GM18508 (cell line): ENCODE results near the gene SHBG.
"Not testable (repeated sequence)": the region's sequence is repeated elsewhere in the genome, so short reads cannot be mapped to it uniquely, and the experiment has no call there.

Experiments
- ATAC-seq: cut with Tn5 transposase; IDR thresholded peaks from one replicate; pipeline ENCODE4 v1.9.1; 2021; ENCODE audit warnings: moderate number of reproducible peaks; ENCODE audit not compliant: insufficient read depth, unreplicated experiment

The SHBG gene, protein sequence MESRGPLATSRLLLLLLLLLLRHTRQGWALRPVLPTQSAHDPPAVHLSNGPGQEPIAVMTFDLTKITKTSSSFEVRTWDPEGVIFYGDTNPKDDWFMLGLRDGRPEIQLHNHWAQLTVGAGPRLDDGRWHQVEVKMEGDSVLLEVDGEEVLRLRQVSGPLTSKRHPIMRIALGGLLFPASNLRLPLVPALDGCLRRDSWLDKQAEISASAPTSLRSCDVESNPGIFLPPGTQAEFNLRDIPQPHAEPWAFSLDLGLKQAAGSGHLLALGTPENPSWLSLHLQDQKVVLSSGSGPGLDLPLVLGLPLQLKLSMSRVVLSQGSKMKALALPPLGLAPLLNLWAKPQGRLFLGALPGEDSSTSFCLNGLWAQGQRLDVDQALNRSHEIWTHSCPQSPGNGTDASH

GRCh38 chr17:7629939-7630571 is at the start of gene SHBG:
Gene SHBG (plus strand): TSS chr17:7630135. CDS start chr17:7630173, 38 bp downstream.
- ATAC-seq = no peak

- ATAC-seq = no peak
Observed at GRCh38 chr17:7580604-7581575, 49.0 kb upstream of the SHBG start.

DNA sequence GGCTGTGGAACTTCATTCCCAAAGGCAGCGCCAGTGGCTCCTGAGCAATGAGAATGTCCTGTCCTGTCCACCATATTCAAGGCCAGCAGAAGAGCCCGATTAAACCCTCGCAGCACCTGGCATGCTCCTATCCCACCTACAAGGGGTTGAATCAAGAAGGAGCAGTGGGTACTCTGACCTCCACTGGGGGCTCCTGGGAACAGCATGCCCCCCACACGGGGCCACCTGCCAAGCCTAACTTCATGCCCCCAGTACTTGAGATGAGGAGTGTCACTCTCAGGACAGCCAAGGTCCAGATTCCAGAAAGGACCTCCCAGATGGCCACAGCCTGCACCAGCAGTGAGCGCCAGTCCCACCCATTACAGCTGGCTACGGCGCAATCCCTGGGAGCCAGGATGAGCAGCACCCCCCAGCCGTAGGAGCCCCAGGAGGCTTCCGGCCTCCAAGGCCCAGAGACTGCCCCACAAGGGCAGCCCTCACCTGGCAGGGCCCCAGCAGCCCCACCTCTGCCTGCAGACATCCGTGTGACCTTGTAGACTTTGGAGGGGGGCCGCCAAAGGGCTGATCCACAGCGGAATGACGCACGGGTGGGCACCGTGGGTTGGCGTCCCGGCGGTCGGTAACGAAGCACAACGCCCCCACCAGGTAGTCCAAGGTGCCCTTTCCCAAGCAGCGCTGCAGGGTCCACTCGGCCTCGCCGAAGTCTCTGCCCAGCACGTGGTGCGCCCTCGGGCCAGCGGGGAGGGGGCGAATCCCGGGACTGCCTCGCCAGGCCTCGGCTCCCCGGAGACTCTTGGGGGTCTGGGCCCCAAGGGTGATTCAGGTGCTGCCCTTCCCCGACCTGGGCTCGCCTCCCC is 47.3 kb upstream of the SHBG start:
- ATAC-seq = no peak

- ATAC-seq = peak; percentile 47
Observed at GRCh38 chr17:7583253-7584109, 46.5 kb upstream of the SHBG start, which contains the start of gene MPDU1. Gene MPDU1 (plus strand): TSS chr17:7583852. CDS start chr17:7583863, 11 bp downstream.

GRCh38 chr17:7586673-7587419 is 43.1 kb upstream of the SHBG start:
- no peak for ATAC-seq

DNA sequence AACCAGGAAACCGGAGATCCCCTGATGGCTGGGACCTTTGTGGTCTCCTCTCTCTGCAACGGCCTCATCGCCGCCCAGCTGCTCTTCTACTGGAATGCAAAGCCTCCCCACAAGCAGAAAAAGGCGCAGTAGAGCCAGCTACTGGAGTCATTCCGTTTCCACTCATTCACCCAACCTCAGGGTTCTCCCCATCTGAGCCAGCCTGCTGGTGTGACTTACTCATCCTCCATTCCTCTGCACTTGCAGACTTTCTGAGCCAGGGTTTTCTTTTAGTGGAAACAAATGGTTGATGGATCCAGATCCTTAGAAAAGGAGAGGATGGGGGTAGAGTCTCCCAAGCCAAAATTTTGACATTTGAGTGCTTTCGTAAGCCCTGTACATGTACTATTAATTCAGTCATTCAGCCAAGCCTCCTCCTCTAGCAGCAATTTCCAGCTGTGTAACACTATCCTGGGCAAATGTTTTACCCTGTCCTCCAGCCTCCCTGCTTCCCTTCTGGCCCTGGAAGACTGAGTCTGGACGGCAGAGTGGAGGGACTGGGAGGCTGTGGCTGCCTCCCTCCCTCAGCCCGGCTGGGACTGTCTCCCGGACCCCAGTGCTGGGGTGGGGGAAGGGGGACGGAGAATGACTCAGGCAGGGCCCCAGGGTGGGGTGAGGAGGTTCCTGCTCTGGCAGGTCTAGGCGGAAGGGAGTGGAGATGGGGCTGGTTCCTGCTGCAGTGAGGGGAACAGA is 42.3 kb upstream of the SHBG start:
- ATAC-seq = no peak

DNA sequence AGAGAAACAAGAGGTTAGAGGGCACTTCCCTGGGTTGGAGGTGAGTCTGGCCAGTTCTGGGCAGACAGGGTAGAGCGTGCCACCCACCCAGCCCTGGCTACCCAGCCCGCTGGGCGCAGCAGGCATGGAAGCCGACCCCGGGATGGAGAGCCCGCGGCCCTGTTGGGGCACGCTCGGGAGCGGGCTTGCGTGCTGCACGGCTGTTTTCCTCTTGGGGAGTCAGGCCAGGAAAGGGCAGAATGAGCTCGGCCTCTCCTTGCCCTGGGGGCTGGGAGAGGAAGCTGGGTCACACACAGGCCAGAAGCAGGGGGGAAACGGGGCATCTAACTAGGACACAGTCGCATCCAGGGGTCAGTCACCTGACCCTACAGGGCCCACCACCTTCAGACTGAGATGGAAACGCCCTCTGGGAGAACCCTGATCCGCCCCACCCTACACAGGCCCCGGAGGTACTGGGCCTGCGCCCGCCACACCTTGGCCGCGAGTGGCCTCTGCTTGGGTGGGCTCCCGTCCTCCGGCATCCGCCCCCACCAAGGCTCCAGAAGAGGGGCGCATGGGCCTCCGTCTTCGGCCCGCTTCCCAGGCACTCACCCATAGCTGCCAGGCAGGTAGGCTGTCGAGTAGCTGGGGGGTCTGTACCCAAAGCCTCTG is 41.3 kb upstream of the SHBG start:
- ATAC-seq = no peak

DNA sequence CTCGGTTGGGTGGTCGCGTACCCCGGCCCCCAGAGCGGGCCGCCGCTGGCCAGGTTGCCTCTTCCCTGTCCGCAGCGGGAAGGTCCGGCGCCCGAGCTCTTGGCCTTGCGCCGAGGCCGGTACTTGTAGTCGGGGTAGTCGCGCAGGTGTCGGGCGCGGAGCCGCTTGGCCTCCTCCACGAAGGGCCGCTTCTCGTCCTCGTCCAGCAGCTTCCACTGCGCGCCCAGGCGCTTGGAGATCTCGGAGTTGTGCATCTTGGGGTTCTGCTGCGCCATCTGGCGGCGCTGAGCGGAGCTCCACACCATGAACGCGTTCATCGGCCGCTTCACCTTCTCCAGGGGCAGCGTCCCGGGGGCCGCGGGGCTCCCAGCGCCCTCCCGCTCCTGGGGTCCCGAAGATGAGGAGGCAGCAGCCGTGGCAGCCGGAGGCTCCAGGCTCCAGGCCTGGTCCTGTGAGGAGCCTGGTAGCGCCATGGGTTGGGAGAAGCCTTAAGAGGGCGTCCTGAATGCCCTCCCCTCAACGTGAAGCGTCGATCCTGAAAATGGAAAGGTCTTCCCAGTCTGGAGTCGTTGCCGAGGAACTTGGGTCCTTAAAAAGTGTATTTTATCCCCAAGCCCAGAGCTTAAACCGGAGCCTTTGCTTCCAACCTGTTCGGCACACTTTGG is 40.6 kb upstream of the SHBG start:
- no peak for ATAC-seq

DNA sequence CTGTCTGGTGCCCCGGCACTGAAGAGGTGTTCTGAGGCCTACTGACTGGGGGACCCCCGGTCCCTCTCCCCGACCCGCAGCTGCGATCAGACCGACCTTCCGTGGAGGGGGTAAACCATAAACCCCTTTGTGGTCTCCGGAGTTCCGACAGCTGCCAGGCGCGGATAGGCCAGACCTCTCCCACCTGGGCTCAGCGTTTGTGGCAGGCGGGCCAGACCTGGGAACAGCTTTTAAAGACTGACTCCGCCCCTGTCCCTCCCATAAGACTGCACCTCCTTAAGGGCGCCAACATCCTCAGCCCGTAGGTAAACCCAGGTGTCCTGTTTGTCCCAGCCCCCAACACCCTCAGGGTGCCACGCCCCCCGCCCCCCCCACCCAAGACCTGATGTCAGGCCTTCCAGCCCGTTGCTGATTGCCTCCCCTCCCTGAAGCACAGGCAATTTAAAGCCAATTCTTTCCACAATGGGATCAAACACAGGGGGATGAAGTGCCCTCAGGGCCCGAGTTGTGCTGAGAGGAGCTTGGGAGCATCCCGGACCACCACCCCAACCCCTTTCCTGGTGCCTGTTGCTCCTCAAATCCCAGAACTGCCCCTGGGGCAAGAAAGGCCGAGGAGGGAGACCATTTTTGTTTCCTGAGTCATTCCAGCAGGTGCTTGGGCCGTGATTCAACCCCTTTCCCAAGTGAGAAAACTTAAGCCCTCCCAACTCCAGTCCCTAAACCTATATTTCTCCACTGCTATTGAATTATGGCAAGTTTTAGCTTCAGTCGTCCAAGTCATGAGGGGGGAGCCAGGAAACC is 39.8 kb upstream of the SHBG start, which contains the start of gene SOX15:
TSS of gene SOX15 (minus strand) at position 204 of the 801 bp plus-strand sequence. CDS start 418 bp downstream, outside the sequence.
- no peak for ATAC-seq

DNA sequence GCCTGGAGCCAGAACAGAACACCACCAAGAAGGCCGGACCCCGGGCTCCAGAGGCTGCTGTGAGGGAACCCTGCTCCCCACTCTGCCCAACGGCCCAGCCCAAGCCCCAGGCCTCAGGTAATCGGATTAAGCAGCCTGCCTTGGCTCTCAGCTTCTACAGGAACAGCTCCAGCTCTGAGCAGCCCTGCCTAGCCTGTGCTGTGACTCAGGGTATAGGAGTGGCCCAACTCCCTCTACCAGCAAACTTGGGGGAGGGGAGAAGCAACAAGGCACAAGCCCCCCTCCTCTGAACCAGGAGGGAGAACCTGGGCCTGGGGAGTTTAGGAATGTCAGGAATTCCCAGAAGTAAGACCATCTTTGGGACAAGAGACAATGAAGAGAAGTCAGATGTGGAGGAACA is 39.2 kb upstream of the SHBG start:
- ATAC-seq = no peak

DNA sequence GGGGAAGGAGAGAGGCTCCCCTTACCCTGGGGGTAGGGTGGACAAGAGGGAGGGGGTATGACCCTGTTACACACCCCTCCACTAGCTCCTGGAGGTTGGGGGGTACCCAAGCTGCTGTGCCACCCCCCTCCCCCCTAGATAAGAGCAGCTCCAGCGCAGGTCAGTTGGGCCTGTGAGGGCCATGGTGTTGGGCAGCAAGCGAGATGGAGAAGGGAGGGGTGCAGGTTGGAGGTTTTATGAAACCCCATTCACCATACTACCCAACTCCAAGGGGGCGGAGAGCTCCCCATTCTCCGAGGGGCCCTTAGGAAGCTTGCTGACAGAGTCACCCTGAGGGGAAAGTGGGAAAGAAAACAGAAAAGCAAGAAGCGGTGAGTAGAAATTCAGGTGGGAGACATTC is 38.3 kb upstream of the SHBG start:
- no peak for ATAC-seq

DNA sequence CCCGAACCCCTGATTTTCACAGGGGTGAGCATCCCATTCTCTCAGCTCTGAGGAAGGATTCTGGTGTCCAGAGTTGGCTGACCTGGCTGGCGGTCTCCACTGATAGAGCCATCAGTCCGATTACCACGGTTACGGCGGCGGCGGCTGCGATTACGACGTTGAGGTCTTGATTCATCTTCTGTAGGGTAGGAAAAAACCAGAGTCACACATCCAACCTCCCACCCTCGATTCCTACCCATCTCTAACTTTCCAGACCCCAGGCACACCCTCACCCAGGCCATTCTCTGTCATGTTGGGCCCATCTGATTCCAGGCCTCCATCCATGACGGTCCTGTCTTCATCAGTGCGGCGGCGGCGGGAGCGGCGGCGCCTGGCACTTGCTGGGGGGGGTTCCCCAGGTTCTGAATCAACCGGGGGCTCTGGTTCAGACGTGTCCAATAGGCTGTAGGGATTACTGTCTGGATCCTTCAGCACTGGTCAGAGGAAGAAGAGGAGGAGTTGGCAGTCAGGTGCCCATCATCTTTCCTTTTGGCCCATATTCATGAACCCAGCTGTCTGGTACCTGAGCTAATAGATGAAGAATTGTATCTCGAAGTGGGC is 37.4 kb upstream of the SHBG start:
- no peak for ATAC-seq

DNA sequence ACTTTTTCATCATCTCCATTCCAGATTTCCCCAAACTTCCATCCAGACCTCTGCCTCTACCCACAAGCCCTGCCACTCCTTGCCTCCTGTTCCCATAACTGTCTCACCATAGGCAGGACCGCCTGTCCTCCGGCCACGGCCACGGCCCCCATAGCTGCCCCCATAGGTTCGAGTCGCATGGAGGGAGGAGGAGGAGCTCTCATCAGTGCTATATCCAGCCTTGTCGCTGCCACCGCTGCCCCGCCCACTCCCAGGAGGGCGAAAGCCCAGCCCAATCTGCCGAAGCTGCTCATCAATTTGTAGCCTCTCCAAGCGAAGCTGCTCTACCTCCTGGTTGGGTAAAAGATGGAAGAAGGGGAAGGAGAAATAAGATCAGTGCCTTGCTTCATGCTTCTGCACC is 36.6 kb upstream of the SHBG start:
- no peak for ATAC-seq

- not testable (repeated sequence) for ATAC-seq
Observed at GRCh38 chr17:7597561-7597960, 32.4 kb upstream of the SHBG start.

- ATAC-seq = no peak
Observed at GRCh38 chr17:7606280-7606679, 23.7 kb upstream of the SHBG start.
